HG03354 (cell line): Measurements from ENCODE around the gene AXL.
A peak's percentile ranks its signal among the peaks of the same experiment; 100 is the strongest.

Experiments used
- ATAC-seq: cut with Tn5 transposase; IDR thresholded peaks from one replicate; pipeline ENCODE4 v1.9.1; 2021; ENCODE audit warnings: mild to moderate bottlenecking; ENCODE audit not compliant: unreplicated experiment, poor library complexity, severe bottlenecking

The AXL gene

GRCh38 chr19:41232686-41233085, 13.7 kb downstream of the AXL start:
- no peak for ATAC-seq

- no peak for ATAC-seq
Observed at GRCh38 chr19:41233748-41234240, 14.8 kb downstream of the AXL start.

- ATAC-seq: no peak
Observed at GRCh38 chr19:41234512-41235168, 15.6 kb downstream of the AXL start.

GRCh38 chr19:41235480-41235879, 16.5 kb downstream of the AXL start:
- no peak for ATAC-seq

GRCh38 chr19:41238244-41238643, 19.2 kb downstream of the AXL start:
- ATAC-seq: no peak

GRCh38 chr19:41239363-41239762, 20.3 kb downstream of the AXL start:
- no peak for ATAC-seq

- no peak for ATAC-seq
Observed at GRCh38 chr19:41239961-41240574, 21.0 kb downstream of the AXL start.

GRCh38 chr19:41241859-41242258, 22.8 kb downstream of the AXL start:
- no peak for ATAC-seq

- no peak for ATAC-seq
Observed at GRCh38 chr19:41244117-41244516, 25.1 kb downstream of the AXL start.

GRCh38 chr19:41245843-41246242, 26.8 kb downstream of the AXL start:
- no peak for ATAC-seq

GRCh38 chr19:41248895-41249294, 29.9 kb downstream of the AXL start:
- ATAC-seq: no peak

- ATAC-seq: no peak
Observed at GRCh38 chr19:41249707-41250423, 30.8 kb downstream of the AXL start.

- ATAC-seq: no peak
Observed at GRCh38 chr19:41253660-41254059, 34.6 kb downstream of the AXL start.

GRCh38 chr19:41255171-41255570, 36.1 kb downstream of the AXL start:
- no peak for ATAC-seq

GRCh38 chr19:41261474-41262190, 42.6 kb downstream of the AXL start:
- ATAC-seq: no peak

- peak; percentile 19 for ATAC-seq
Observed at GRCh38 chr19:41263042-41263849, 44.2 kb downstream of the AXL start.

- ATAC-seq: peak; percentile 72
Observed at GRCh38 chr19:41263850-41264580, 45.0 kb downstream of the AXL start, which contains the start of gene HNRNPUL1. Gene HNRNPUL1, plus strand, starts transcription at chr19:41264372. Its CDS starts 132 bp downstream, at chr19:41264504.

GRCh38 chr19:41264581-41265394, 45.8 kb downstream of the AXL start:
- ATAC-seq: no peak
